ENCODE measurements around the gene PSMD14.

PSMD14 gene

GRCh38 chr2:161420406-161421074 lies 112.3 kb downstream of the PSMD14 start:
- no peak for DNase-seq

- no peak for DNase-seq
Measured at GRCh38 chr2:161421686-161422085, 113.5 kb downstream of the PSMD14 start.

DNA sequence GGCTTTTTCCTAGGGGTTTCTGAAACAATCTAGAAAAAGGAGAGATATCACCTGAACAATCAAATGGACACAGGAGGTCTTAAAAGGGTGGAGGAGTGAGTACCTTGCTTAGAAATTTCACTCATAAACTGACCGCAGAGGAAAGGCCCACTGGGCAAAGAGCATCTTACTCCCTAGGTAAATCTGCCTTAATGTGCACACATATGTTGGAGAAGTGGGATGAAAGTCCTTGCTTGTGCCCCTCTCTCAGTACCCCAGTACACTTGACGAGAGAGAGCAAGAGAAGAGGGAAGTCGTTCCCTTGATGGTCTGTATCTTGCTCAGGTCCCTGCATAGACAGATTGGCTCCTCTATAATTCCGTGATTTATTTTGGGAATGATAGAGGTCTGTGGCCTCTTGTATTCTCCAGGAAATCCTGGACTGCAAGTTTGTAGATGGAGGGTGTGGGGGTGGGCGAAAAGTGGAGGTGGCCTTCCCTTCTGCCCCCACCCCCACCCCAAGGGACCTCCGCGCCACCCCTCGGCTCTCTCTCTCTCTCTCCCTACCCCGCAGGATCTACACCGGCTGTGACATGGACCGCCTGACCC lies 114.7 kb downstream of the PSMD14 start:
- DNase-seq: no peak

- DNase-seq: no peak
Measured at GRCh38 chr2:161423421-161424393, 115.5 kb downstream of the PSMD14 start.

GRCh38 chr2:161424394-161424769 lies 116.2 kb downstream of the PSMD14 start:
- DNase-seq: no peak

DNA sequence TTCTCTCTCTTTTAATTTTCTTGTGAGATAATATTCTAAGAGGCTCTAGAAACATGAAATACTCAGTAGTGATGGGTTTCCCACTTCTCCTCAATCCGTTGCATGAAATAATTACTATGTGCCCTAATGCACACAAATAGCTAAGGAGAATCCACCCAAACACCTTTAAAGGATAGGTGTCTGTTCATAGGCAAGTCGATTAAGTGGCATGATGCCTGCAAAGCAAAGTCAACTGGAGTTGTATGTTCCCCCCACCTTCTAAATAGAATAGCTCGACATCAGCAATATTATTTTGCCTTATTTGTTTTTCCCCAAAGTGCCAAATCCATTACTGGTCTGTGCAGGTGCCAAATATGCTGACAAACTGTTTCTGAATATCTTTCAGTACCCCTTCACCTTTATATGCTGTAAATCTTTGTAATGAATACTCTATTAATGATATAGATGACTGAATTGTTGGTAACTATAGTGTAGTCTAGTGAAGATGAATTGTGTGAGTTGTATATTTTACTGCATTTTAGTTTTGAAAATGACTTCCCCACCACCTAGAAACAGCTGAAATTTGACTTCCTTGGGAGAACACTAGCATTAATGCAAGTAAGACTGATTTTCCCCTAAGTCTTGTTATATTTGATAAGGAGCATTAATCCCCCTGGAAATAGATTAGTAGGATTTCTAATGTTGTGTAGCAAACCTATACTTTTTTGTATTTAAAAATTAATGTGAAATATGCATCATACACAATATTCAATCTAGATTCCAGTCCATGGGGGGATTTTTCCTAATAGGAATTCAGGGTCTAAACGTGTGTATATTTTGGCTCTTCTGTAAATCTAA lies 116.9 kb downstream of the PSMD14 start:
- no peak for DNase-seq

GRCh38 chr2:161425728-161426454 lies 117.7 kb downstream of the PSMD14 start:
- DNase-seq: no peak

DNA sequence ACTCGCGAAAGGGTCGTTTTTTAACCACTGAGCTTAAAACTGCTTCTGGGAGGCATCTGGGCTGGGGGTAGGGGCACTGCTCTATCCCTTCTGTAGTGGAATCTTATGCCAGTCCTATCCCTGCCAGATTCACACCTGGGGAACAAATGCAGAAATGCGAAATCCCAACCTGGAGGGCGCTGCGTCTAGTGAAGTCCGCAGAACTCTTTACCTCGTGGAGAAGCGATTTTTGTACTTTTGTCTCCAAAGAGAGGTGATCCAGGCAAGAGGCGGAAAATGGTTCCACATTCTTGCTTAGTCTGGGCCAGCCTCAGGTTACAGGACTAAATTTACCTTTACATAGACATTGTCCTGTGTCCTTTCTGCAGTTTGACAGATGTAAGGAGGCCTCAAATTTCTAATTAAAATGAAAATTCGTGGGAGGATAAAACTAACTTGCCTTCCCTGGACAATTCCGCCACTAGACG lies 118.3 kb downstream of the PSMD14 start:
- DNase-seq: no peak

GRCh38 chr2:161426922-161427663 lies 118.9 kb downstream of the PSMD14 start:
- no peak for DNase-seq

DNA sequence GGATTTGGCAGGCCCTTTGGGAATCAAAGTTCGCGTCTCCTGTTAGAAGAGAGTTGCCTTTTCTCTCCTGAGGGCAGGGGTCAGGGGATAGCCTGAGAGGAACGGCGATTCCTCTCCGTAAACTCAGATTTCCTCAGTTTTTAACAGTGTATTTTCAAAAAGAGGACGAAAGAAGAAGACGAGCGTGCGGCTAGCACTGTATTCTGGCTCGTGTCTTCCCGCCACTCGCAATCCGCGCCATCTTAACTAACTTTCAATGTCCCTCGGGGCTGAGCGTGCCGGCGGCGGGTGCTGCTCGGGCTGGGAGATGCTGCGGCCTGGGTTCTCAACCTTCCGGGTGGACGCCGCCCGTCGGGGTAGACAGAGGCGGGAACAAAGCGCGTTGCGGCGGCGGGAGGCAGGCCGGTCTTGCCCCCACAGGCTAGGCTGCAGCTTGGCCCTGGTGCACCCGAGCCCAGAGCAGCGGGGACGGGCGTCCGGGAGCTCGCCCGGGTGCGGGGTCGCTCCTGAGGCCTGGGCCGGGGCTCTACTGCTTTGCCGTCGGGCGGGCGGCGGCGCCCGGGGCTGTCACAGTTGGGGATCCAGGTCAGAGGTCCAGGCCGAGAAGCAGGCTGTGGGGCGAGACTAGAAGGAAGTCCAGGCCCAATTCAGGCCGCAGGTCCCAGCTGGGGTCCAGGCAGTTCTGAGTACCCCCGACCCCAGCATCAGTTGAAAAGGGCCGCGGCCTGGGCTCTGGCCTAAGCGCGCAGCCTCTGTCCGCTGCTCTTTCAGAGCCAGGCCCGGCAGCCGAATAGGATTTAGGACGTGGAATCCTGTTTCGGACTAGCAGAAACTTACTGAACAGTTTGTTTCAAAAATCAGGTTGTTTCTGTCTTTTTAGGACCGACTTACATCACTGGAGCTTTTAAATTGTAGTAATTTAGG lies 119.7 kb downstream of the PSMD14 start:
- DNase-seq: no peak

DNA sequence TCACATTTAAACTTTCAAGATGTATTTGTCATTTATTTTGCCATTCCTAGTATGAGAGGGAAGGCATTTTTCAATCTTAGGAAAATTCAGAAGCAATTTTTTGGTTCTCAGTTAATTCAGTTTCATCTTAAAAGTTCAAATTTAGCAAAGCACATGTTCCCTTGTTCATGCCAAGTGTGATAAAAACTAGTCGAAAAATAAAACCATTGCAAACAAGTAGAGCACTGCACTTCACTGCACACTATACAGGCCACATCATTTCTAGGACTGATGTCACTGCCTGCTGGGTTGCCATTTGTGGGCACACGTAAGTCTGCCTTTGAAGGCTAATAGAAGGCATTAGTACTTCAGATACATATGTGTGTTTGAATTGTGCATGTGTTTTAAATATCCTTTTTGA lies 122.2 kb downstream of the PSMD14 start:
- DNase-seq: no peak

DNA sequence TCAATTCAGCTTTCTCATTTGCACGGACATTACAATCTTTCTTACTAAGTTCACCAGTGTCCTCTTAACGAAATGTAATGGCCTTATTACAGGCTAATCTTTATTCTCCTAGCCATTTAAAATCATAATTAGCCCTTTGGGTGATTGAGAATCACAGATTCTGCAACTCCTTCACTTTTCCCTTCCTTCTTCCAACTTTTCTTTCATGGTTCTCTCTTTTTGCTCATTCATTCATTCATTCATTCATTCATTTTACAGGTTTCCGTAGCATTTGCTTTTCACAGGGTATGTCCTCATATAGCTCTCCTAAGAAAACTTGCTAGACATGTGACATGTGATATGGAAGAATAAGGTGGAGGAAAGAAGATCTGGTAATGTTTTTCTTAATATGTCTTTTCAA lies 123.9 kb downstream of the PSMD14 start:
- no peak for DNase-seq

- no peak for DNase-seq
Measured at GRCh38 chr2:161434118-161434517, 125.9 kb downstream of the PSMD14 start.

DNA sequence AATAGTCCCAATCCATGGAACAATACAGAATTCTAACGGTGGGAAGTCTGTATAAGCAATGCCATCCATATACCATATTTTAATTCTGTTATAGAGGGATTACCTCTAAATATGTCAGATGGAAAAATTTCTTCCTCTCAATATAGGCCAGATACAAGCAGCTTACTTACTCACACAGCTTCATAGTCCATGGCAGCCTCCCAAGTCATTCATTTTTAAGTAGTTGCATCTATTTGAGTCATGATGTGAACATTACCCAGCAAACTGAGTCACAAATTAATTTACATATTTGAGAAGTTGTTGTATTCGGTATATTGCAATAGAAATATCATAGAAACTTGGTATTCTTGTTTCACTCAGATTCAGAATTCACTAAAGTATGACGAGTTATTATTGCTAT lies 128.2 kb downstream of the PSMD14 start:
- no peak for DNase-seq

GRCh38 chr2:161438598-161438997 lies 130.4 kb downstream of the PSMD14 start:
- DNase-seq: no peak

GRCh38 chr2:161445097-161445496 lies 136.9 kb downstream of the PSMD14 start:
- DNase-seq: no peak

DNA sequence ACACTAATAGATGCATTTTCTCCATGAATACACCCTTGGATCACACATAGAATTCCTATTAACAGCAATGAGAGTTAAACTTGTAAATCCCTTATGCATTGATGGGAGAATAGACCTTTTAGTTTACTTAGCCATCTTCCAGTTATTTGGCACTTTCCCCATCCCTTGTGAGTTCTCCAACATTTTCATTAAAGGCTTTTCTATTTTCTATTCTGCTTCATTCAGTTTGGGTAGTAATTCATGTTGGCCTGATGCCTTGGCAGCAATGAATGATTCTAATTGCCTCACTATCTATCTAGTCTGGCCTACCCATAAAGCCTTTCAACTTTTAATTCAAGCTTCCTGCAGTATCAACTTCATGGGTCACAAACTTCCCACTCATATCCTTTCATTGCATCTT lies 140.2 kb downstream of the PSMD14 start:
- DNase-seq: no peak

Measured in CD4-positive, alpha-beta T cell treated with Interleukin-1 beta for 1 hour (primary cell).